ENCODE measurements around the gene LAMB1. TPM values are rescaled to one million over a fixed set of nuclear protein-coding genes. Genes with fewer than 3 reads are reported as not detected.
A peak's percentile ranks its signal among the peaks of the same experiment; 100 is the strongest.

Gene LAMB1
- total RNA-seq, 1 experiment from 2014 or later, result 18.9 TPM

DNA sequence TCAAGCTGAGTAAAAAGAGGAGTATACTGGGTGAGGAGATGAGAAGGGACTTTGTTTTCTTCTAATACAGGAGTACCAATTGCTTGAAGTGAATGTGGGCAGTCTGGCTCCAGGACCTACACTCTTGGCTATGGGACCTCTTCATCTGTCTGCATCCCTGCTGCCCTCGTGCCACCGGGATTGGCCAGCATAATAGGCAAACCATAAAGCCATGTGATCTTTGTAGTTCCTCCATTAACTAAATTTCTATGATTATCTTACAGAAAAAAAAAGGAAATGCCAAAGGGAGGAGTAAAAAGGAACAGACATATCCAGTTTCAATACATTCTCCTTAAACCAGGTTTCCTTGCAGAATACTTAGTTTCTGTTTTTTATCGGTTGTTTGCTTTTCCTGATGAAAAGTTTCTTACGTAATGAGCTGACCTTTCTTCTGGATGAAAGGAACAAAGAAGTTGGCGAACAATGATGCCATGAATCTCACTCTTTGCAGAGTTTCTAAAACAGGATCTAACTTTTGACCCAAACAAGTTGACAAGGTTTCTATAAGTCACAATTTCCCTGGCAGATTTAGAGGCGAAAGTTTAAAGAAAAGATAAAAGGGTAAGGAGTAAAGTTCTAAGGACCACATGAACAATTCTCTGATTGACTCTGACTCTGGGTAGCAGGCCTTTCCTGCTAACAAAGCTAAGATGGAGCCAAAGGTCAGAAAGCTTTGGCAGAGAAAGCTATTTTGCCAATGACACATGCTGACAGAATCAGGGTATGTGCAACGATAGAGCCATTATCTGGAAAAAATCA lies 54.1 kb downstream of the LAMB1 start:
- no peaks in the 10 kb centered on the region for H3K27me3 ChIP-seq
- no peaks in the 10 kb centered on the region for H3K9me3 ChIP-seq
- H3K4me3 ChIP-seq, result no peak overlapping the region
- peaks cover 14% of the 10 kb centered on the region for H3K36me3 ChIP-seq
- peak; percentile 60 for DNase-seq

- no peaks in the 10 kb centered on the region for H3K9me3 ChIP-seq
- peaks cover 17% of the 10 kb centered on the region for H3K36me3 ChIP-seq
- DNase-seq, result no peak
- H3K4me3 ChIP-seq, result no peak overlapping the region
- H3K27me3 ChIP-seq, result no peaks in the 10 kb centered on the region
Observed at GRCh38 chr7:107946881-107947280, 56.1 kb downstream of the LAMB1 start.

GRCh38 chr7:107946451-107946850 lies 56.5 kb downstream of the LAMB1 start:
- Histone ChIP-seq H3K27me3 (no peaks in the 10 kb centered on the region), H3K9me3 (no peaks in the 10 kb centered on the region), H3K36me3 (peaks cover 13% of the 10 kb centered on the region), H3K4me3 (no peak overlapping the region)
- DNase-seq, result peak; percentile 66

DNA sequence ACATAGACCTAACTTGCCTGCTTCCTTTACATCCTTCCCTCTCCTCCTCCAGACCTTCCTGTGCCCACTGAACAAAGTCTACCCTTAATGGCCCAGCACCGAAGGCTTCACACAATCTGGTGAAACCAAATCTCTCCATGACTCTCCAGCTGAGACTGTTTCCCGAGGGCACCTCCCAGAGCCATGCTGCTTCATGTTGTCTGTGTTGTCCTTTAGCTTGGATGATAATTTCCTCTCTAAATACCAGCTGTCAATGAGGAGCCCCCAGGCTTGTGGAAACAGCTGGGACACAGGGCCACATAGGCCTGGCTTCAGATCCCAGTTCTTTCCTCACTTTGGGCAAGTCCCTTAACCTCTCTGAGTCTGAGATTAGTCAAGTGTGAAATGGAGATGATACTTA lies 57.6 kb downstream of the LAMB1 start:
- Histone ChIP-seq H3K27me3 (no peaks in the 10 kb centered on the region), H3K9me3 (no peaks in the 10 kb centered on the region), H3K36me3 (peaks cover 7% of the 10 kb centered on the region), H3K4me3 (no peak overlapping the region)
- no peak for DNase-seq

DNA sequence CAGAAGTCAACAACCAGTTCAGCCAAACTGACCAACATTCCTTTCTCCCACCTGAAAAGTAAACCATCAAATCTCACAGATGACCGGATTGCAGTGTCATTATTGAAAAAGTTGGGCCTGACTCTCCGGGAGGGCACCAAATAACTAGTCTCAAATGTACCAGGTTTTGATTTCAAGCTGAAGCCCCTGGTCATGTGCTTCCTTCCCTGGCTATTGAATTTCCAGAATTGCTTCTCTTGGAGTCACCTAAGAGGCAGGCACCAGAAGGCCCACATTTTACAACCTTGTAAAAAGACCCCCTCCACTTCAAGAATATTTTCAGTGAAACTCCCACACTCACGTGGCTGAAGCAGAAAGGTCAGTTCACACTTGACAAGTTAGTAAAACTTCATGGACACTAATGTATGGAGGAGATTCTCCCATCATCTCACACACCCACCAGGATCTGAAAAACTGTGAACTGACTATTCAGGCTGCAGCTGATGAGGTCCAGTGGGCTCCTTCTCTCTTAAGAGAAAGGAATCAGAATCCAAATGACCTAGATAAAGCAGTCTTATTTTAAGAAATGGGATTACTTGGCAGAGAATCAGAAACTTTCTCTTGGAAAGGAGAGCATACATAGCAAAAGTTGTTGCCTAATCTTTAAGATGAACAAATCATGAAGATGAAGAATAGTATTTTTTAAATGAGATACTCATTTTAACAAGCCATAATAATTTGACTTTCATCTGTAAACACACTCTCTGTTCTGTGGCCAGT lies 58.4 kb downstream of the LAMB1 start:
- no peak for DNase-seq
- H3K9me3 ChIP-seq, result no peaks in the 10 kb centered on the region
- H3K36me3 ChIP-seq, result peaks cover 11% of the 10 kb centered on the region
- H3K27me3 ChIP-seq, result no peaks in the 10 kb centered on the region
- no peak overlapping the region for H3K4me3 ChIP-seq

GRCh38 chr7:107943018-107943417 lies 59.9 kb downstream of the LAMB1 start:
- no peak overlapping the region for H3K4me3 ChIP-seq
- DNase-seq, result no peak
- H3K36me3 ChIP-seq, result peaks cover 11% of the 10 kb centered on the region
- H3K9me3 ChIP-seq, result no peaks in the 10 kb centered on the region
- H3K27me3 ChIP-seq, result no peaks in the 10 kb centered on the region

DNA sequence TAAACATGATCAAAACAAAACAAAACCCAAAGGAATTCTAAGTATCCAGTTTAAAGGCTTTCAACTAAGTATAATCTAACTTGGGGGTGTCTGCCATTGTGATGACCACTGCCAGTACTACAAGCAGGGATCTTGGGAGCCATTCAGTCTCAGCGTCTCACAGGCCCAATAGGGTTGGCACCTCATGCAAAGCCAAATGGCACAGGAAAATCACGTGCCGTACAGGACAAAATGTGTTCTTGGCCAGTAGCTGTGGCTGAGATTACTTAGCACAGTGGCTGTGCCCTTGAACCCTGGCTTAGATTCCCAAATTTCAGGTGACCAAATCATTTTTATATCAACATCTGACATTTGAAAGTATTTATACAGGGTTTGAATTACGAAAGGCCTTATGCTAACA lies 62.0 kb downstream of the LAMB1 start:
- DNase-seq, result no peak
- H3K4me3 ChIP-seq, result no peak overlapping the region
- H3K9me3 ChIP-seq, result no peaks in the 10 kb centered on the region
- H3K27me3 ChIP-seq, result no peaks in the 10 kb centered on the region
- H3K36me3 ChIP-seq, result peaks cover 14% of the 10 kb centered on the region

GRCh38 chr7:107939573-107940489 lies 63.1 kb downstream of the LAMB1 start:
- no peak overlapping the region for H3K4me3 ChIP-seq

GRCh38 chr7:107938456-107939250 lies 64.3 kb downstream of the LAMB1 start:
- Histone ChIP-seq H3K4me3 (no peak overlapping the region), H3K27me3 (no peaks in the 10 kb centered on the region), H3K36me3 (peaks cover 18% of the 10 kb centered on the region), H3K9me3 (no peaks in the 10 kb centered on the region)
- DNase-seq, result peak; percentile 77

More at GRCh38 chr7:107939573-107940489, 63.1 kb downstream of the LAMB1 start:
- peaks cover 14% of the 10 kb centered on the region for H3K36me3 ChIP-seq
- no peaks in the 10 kb centered on the region for H3K9me3 ChIP-seq
- DNase-seq, result peak; percentile 84
- no peaks in the 10 kb centered on the region for H3K27me3 ChIP-seq

- H3K9me3 ChIP-seq, result no peaks in the 10 kb centered on the region
- peaks cover 15% of the 10 kb centered on the region for H3K36me3 ChIP-seq
- no peak overlapping the region for H3K4me3 ChIP-seq
- no peak for DNase-seq
- no peaks in the 10 kb centered on the region for H3K27me3 ChIP-seq
Observed at GRCh38 chr7:107937531-107937930, 65.4 kb downstream of the LAMB1 start.

- no peak overlapping the region for H3K4me3 ChIP-seq
- peaks cover 21% of the 10 kb centered on the region for H3K36me3 ChIP-seq
- H3K27me3 ChIP-seq, result no peaks in the 10 kb centered on the region
- DNase-seq, result no peak
- H3K9me3 ChIP-seq, result no peaks in the 10 kb centered on the region
Observed at GRCh38 chr7:107936312-107936711, 66.6 kb downstream of the LAMB1 start.

DNA sequence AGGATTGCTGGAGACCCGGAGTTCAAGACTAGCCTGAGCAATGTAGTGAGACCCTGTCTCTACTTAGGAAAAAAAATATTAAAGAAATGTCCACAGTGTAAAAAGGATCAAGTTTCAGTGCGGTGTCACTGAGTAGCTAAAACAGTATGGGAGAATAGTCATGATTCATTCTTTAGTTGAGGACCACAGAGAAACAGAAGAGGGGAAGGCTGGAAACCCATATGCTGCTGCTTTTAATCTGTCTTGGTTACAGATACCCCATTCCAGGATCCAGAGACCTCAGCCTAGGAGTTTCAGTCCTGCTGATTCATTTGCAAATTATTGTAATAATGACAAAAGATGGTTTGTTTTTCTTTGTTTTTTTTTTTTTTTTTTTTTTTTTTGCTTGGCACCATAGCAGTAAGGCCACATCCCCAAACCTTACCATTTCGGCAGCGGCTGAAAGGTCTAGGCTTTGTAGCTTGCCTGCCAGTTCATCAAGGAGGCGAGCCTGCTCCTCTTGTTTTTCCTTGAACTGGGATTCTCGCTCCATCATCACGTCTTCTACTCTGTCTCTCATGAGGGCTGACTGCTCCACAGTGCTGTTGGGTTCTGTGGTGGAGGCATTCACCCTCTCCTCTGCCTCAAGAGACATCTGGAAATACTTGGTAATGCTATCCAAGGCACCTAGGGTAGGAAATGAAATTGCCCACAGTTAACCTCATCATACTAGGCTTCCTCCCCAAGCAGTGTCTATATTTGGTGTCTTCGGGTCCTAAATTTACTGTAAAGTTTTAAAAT lies 67.8 kb downstream of the LAMB1 start:
- Histone ChIP-seq H3K9me3 (no peaks in the 10 kb centered on the region), H3K36me3 (peaks cover 17% of the 10 kb centered on the region), H3K27me3 (no peaks in the 10 kb centered on the region), H3K4me3 (no peak overlapping the region)
- no peak for DNase-seq

DNA sequence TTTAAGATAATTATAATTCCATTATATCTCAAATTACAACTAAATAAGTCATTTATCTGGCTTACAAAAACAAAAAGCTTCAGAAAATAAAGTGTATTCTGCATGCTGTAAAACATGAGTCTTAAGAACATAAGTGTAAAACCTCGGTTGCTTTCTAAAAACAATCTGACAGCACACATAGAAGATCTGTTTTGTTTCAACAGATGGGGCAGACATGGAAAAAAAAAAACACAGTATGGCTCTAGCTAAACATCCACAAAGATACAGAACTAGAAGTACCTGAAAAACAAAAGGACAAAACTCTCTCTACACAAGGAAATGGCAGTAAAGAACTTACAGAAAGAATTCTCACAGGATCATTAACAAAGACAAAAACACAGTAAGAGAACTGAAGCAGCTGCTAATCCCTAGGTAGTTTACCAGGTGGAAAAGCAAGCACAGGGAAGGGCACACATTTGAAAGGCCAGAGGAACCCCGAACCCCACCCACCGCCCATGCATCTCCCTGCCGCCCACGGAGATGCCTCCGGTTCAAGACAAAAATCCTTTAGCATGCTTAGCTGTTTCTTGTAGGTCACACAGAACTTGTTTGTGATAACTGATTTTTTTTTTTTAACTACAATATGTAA lies 69.5 kb downstream of the LAMB1 start:
- Histone ChIP-seq H3K36me3 (peaks cover 17% of the 10 kb centered on the region), H3K4me3 (no peak overlapping the region), H3K27me3 (no peaks in the 10 kb centered on the region), H3K9me3 (no peaks in the 10 kb centered on the region)
- DNase-seq, result no peak

DNA sequence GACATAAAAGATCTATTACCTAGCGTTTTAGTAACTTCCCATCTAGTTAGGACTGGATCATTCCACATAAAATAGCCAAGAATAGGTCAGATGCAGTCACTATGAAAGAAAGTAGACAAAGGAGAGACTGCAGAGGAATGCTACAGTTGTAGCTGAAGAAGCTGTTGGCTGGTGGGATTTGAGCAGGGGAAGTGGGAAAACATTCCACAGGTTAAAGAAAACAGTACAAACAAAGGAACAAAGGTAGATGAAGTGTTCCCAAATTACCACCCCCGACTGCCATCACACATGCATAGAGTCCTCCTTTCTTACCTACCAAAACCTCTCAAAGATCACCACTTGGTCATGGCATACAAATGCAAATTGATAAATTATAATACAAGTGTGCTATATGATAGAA lies 70.2 kb downstream of the LAMB1 start:
- Histone ChIP-seq H3K9me3 (no peaks in the 10 kb centered on the region), H3K36me3 (peaks cover 20% of the 10 kb centered on the region), H3K4me3 (no peak overlapping the region), H3K27me3 (no peaks in the 10 kb centered on the region)
- DNase-seq, result no peak

All from MG63 (cell line).